Trophoblast cell (in vitro differentiated cells and primary cell): ENCODE results near the gene MRTFA.

Experiments
- DNase-seq, 2 donors: peaks; one replicate each; pipeline ENCODE4 v3.0.0-alpha.2; 2016
- H2AFZ ChIP-seq: 2 replicates; pipeline ENCODE4 v1.6.1; 2013; ENCODE audit warnings: low read length, moderate library complexity, mild to moderate bottlenecking; ENCODE audit not compliant: insufficient read depth, poor library complexity
- H2AK5ac ChIP-seq: 2 replicates; pipeline ENCODE4 v1.6.1; 2013; ENCODE audit warnings: mild to moderate bottlenecking, low read length
- H2BK120ac ChIP-seq: 2 replicates; pipeline ENCODE4 v1.6.1; 2013; ENCODE audit warnings: low read length, mild to moderate bottlenecking, moderate library complexity; ENCODE audit not compliant: insufficient read depth, poor library complexity
- H2BK12ac ChIP-seq: 2 replicates; pipeline ENCODE4 v1.6.1; 2013; ENCODE audit warnings: mild to moderate bottlenecking, low read length, moderate library complexity
- H2BK5ac ChIP-seq: 2 replicates; pipeline ENCODE4 v1.6.1; 2013; ENCODE audit warnings: low read length, low read depth, moderate library complexity, mild to moderate bottlenecking; ENCODE audit not compliant: poor library complexity
- H3K14ac ChIP-seq: 2 replicates; pipeline ENCODE4 v1.6.1; 2013; ENCODE audit warnings: mild to moderate bottlenecking, low read length
- H3K18ac ChIP-seq: 2 replicates; pipeline ENCODE4 v1.6.1; 2013; ENCODE audit warnings: mild to moderate bottlenecking, low read length
- H3K23ac ChIP-seq: 2 replicates; pipeline ENCODE4 v1.6.1; 2013; ENCODE audit warnings: low read length
- H3K27ac ChIP-seq: 2 replicates; pipeline ENCODE4 v1.5.1; 2013; ENCODE audit warnings: low read depth, mild to moderate bottlenecking, inconsistent platforms, low read length, moderate library complexity
- H3K27me3 ChIP-seq: 2 replicates; pipeline ENCODE4 v1.6.1; 2013; ENCODE audit warnings: inconsistent platforms, mild to moderate bottlenecking, low read length, moderate library complexity; ENCODE audit not compliant: insufficient read depth
- H3K36me3 ChIP-seq, 2 experiments: 1 replicate in 1 of 2; 2 replicates in 1 of 2; pipeline ENCODE4 v1.6.1; 2013; ENCODE audit warnings: low read length in 2 of 2, mild to moderate bottlenecking in 2 of 2, moderate library complexity in 1 of 2; ENCODE audit not compliant: insufficient read depth in 2 of 2, control insufficient read depth in 1 of 2
- H3K4ac ChIP-seq: 2 replicates; pipeline ENCODE4 v1.6.1; 2013; ENCODE audit warnings: low read depth, mild to moderate bottlenecking, low read length, moderate library complexity
- H3K4me1 ChIP-seq, 2 experiments: 1 replicate in 1 of 2; 2 replicates in 1 of 2; pipeline ENCODE4 v1.6.1; 2013; ENCODE audit warnings: low read length in 2 of 2, mild to moderate bottlenecking in 2 of 2, moderate library complexity in 1 of 2; ENCODE audit not compliant: insufficient read depth in 2 of 2, control insufficient read depth in 1 of 2
- H3K4me2 ChIP-seq: 2 replicates; pipeline ENCODE4 v1.6.1; 2013; ENCODE audit warnings: inconsistent platforms, mild to moderate bottlenecking, low read length, moderate library complexity
- H3K4me3 ChIP-seq: 2 replicates; pipeline ENCODE4 v1.5.1; 2013; ENCODE audit warnings: mild to moderate bottlenecking, low read depth, low read length, inconsistent platforms
- H3K79me1 ChIP-seq: one replicate; pipeline ENCODE4 v1.6.1; 2013; ENCODE audit warnings: low read length
- H3K79me2 ChIP-seq: 2 replicates; pipeline ENCODE4 v1.6.1; 2013; ENCODE audit warnings: low read length, mild to moderate bottlenecking; ENCODE audit not compliant: control insufficient read depth, insufficient read depth, poor library complexity
- H3K9ac ChIP-seq: 2 replicates; pipeline ENCODE4 v1.6.1; 2013; ENCODE audit warnings: mild to moderate bottlenecking, low read length
- H3K9me3 ChIP-seq: 2 replicates; pipeline ENCODE4 v1.6.1; 2013; ENCODE audit warnings: low read depth, mild to moderate bottlenecking, control low read depth, inconsistent platforms, low read length; ENCODE audit not compliant: insufficient read depth
- H4K12ac ChIP-seq: 2 replicates; pipeline ENCODE4 v1.6.1; 2013; ENCODE audit warnings: low read depth, mild to moderate bottlenecking, low read length, moderate library complexity
- H4K8ac ChIP-seq: 2 replicates; pipeline ENCODE4 v1.6.1; 2013; ENCODE audit warnings: low read depth, mild to moderate bottlenecking, low read length, moderate library complexity
- H4K91ac ChIP-seq: one replicate; pipeline ENCODE4 v1.6.1; 2013; ENCODE audit warnings: low read depth, mild to moderate bottlenecking, low read length, moderate library complexity
- WGBS: extraction: QIAGEN DNeasy Blood & Tissue Kit; methylation state at CpG from one replicate; pipeline ENCODE4 v1.1.7; 2013; ENCODE audit warnings: missing lambda C conversion rate; ENCODE audit not compliant: insufficient read length, insufficient coverage; ENCODE audit errors: extremely low coverage; 5-methylcytosine and 5-hydroxymethylcytosine counted together

The MRTFA gene

DNA sequence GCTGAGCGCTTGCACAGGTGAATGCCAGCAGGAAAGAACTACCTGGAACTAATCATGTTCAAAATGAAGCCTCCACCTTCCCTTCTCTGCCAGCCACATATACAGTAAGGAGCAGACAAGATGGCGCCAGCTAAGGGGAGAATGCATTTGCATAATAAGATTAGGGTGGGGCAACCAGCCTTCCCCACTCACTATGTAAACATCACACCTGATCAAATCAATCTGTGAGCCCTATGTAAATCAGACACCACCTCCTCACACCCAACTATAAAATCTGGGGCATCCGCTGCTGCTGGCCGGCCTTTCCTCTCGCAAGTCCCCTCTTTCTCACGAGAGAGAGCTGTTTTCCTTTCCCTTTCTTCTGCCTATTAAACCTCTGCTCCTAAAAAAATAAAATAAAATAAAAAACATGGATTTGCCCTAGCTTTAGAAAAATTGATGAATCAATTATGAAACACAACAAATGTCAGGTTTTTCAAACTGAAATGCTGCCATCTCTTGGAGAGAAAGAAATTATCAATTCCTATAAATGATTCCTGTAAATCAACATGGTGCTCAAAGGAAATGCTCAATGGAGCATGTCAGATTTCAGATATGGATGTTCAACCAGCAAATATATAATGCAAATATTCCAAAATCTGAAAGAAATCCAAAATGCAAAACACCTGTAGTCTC is 157.3 kb downstream of the MRTFA start:
- DNase-seq = no peak
- no peak overlapping the region for H3K4me2 ChIP-seq
- H3K4ac ChIP-seq = no peak overlapping the region
- no peak overlapping the region for H2AFZ ChIP-seq
- H3K27me3 ChIP-seq = no peaks in the 10 kb centered on the region
- H3K18ac ChIP-seq = no peak overlapping the region
- no peak overlapping the region for H3K4me3 ChIP-seq
- no peak overlapping the region for H2AK5ac ChIP-seq
- no peak overlapping the region for H3K23ac ChIP-seq
- peaks cover 9 to 23% of the 10 kb centered on the region in 2 experiments for H3K4me1 ChIP-seq
- no peak overlapping the region for H3K27ac ChIP-seq
- no peak overlapping the region for H2BK5ac ChIP-seq
- no peaks in the 10 kb centered on the region for H3K9me3 ChIP-seq
- H2BK12ac ChIP-seq = no peak overlapping the region
- no peak overlapping the region for H4K91ac ChIP-seq
- H3K79me2 ChIP-seq = peaks cover 1% of the 10 kb centered on the region
- no CpG with 5 or more reads among the region's 6 CpGs for WGBS
- no peak overlapping the region for H4K8ac ChIP-seq
- no peak overlapping the region for H3K9ac ChIP-seq
- H3K14ac ChIP-seq = no peak overlapping the region
- peaks cover 3% of the 10 kb centered on the region for H3K79me1 ChIP-seq
- H2BK120ac ChIP-seq = no peak overlapping the region
- no peak overlapping the region for H4K12ac ChIP-seq
- H3K36me3 ChIP-seq = peaks cover 2 to 6% of the 10 kb centered on the region in 2 experiments

DNA sequence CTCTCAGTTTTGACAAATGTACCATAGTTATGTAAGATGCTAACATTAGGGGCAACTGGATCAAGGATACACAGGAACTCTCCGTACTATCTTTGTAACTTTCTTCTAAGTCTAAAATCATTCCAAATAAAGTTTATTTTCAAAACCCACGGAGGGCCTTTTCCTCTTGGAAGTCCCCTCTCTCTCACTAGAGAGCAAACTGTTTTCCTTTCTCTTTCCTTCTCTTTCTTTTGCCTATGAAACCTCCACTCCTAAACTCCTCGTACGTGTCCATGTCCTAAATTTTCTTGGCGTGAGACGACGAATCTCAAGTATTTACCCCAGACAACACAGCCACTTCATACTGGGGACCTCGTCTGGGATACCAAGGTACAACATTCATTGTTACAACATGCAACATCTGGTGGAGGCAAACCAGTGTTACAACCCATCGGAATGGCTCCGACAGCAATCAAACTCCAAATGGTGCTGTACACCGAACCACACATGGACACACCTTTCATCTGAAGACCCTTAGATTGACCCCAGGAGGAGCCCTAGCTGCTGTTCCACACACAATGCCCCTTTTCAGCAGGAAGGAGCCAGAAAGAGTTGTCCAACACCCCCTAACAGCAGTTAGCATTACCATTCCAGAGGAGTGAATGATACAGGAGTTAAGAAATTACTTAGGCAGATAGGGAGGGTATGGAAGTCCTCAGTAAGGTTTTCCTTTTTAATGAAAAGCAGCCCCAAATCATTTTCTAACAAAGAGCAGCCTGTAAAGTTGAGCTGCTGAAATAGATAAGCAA is 158.0 kb downstream of the MRTFA start:
- Histone ChIP-seq H4K8ac (no peak overlapping the region), H4K12ac (no peak overlapping the region), H3K36me3 (peaks cover 2 to 8% of the 10 kb centered on the region in 2 experiments), H3K4ac (no peak overlapping the region), H3K27me3 (no peaks in the 10 kb centered on the region), H3K4me3 (no peak overlapping the region), H4K91ac (no peak overlapping the region), H3K79me2 (peaks cover 1% of the 10 kb centered on the region), H2AFZ (no peak overlapping the region), H3K9ac (no peak overlapping the region), H2BK120ac (peak overlapping the region; percentile 20), H3K23ac (no peak overlapping the region), H2BK5ac (no peak overlapping the region), H3K79me1 (peaks cover 3% of the 10 kb centered on the region), H3K4me1 (peaks cover 9 to 23% of the 10 kb centered on the region in 2 experiments), H3K27ac (peak overlapping the region; percentile 28), H3K9me3 (no peaks in the 10 kb centered on the region), H2BK12ac (peak overlapping the region; percentile 15), H3K14ac (peak overlapping the region; percentile 4), H3K18ac (no peak overlapping the region), H2AK5ac (no peak overlapping the region), H3K4me2 (no peak overlapping the region)
- peak; percentile 63 to 82 for DNase-seq
- WGBS = no CpG with 5 or more reads among the region's 11 CpGs

DNA sequence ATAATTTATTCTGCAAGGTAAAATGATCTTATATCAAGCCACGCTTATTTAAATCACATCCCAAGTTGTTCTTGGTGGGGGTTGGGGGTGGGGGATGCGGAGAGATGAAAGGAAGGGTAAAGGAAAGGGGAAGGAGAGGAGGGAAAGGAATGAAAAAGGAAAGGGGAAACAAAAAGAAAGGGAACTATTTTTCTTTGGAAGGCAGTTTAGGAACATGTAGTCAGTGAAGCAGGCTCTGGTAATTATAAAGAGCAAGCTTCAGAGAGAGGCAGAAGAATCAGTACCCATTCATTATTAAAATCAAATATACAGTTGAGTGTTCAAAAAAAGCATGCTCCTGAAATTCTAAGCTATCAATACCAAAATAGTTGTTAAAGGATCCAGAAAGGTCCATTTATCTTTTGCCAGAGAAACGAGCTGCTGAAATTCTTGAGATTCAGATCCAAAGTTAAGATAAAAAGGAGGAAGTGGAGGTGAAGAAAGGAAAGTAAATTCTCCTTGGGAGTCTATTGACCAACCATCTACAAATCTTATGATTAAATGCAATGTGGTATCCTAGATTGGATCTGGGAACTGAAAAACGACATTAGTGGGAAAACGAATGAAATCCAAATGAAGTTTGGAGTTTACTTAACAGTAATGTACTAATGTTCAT is 158.7 kb downstream of the MRTFA start:
- H3K4ac ChIP-seq = no peak overlapping the region
- H3K18ac ChIP-seq = no peak overlapping the region
- peaks cover 1% of the 10 kb centered on the region for H3K79me2 ChIP-seq
- H3K4me1 ChIP-seq = peaks cover 9 to 21% of the 10 kb centered on the region in 2 experiments
- H4K8ac ChIP-seq = no peak overlapping the region
- no peak overlapping the region for H4K91ac ChIP-seq
- no peak overlapping the region for H3K23ac ChIP-seq
- peaks cover 2 to 6% of the 10 kb centered on the region in 2 experiments for H3K36me3 ChIP-seq
- H3K27ac ChIP-seq = peak overlapping the region; percentile 53
- no peak overlapping the region for H3K4me3 ChIP-seq
- no peak overlapping the region for H2BK5ac ChIP-seq
- no peaks in the 10 kb centered on the region for H3K9me3 ChIP-seq
- DNase-seq = peak in 1 of 2 donors; percentile 76
- no peak overlapping the region for H2AFZ ChIP-seq
- H3K79me1 ChIP-seq = peaks cover 3% of the 10 kb centered on the region
- H2AK5ac ChIP-seq = no peak overlapping the region
- no peaks in the 10 kb centered on the region for H3K27me3 ChIP-seq
- H2BK120ac ChIP-seq = no peak overlapping the region
- H3K14ac ChIP-seq = no peak overlapping the region
- H3K9ac ChIP-seq = no peak overlapping the region
- WGBS = 100% methylated on average over 1 of the region's 5 CpGs
- H4K12ac ChIP-seq = no peak overlapping the region
- no peak overlapping the region for H3K4me2 ChIP-seq
- no peak overlapping the region for H2BK12ac ChIP-seq

DNA sequence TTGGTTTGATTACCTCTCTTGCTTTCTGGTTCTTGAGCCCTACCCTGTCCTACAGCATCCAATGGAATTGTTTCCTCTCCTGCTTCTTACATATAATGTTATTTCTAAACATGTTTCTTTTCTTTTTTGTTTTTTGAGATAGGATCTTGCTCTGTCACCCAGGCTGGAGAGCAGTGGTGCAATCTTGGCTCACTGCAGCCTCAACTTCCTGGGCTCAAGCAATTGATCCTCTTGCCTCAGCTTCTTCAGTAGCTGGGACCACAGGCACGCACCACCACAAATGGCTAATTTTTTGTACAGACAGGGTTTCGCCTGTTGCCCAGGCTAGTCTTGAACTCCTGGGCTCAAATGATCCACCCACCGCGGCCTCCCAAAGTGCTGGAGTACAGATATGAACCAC is 160.2 kb downstream of the MRTFA start:
- peak in 1 of 2 donors; percentile 43 for DNase-seq
- Histone ChIP-seq H3K9me3 (no peaks in the 10 kb centered on the region), H3K79me1 (peaks cover 3% of the 10 kb centered on the region), H3K4me3 (no peak overlapping the region), H3K14ac (no peak overlapping the region), H4K8ac (peak overlapping the region; percentile 25), H3K27ac (no peak overlapping the region), H3K79me2 (peaks cover 1% of the 10 kb centered on the region), H2BK12ac (no peak overlapping the region), H3K36me3 (peaks cover 2 to 5% of the 10 kb centered on the region in 2 experiments), H4K12ac (no peak overlapping the region), H2AK5ac (no peak overlapping the region), H3K4ac (peak overlapping the region; percentile 31), H2BK5ac (no peak overlapping the region), H2BK120ac (no peak overlapping the region), H3K18ac (peak overlapping the region; percentile 47), H3K4me2 (no peak overlapping the region), H4K91ac (no peak overlapping the region), H3K4me1 (peaks cover 9 to 16% of the 10 kb centered on the region in 2 experiments), H3K23ac (no peak overlapping the region), H3K9ac (no peak overlapping the region), H2AFZ (no peak overlapping the region), H3K27me3 (no peaks in the 10 kb centered on the region)
- no CpG with 5 or more reads among the region's 4 CpGs for WGBS
